Sciatic nerve (tissue), 2 donors: ENCODE data around the gene RIPOR3. TPM values are rescaled to one million over a fixed set of nuclear protein-coding genes. Genes with fewer than 3 reads are reported as not detected.
A peak's percentile ranks its signal among the peaks of the same experiment; 100 is the strongest.
"Not testable (repeated sequence)": the region's sequence is repeated elsewhere in the genome, so short reads cannot be mapped to it uniquely, and the experiment has no call there.

Experiments
- ATAC-seq: fragments of 200-7000 bp; cut with Tn5 transposase; one replicate; pipeline ENCODE4 v1.9.1; 2020; ENCODE audit warnings: mild to moderate bottlenecking, moderate library complexity
- DNase-seq: peaks from one replicate; pipeline ENCODE4 v3.0.0-alpha.2; 2020; ENCODE audit warnings: low spot score
- intact Hi-C: fragments of 100-400 bp; cut with DNase I; formaldehyde crosslinking; loops from one replicate; pipeline ENCODE4 v1.14.2; 2022
- total RNA-seq: library from RNA; stranded (reverse); fragmentation: NEBNext Ultra II Directional; extraction: Animal tissue kit (Norgen Biotek cat#: 25700); gene quantifications from one replicate; pipeline ENCODE4 v1.2.1, GENCODE V29; 2021
- donor health status: DM: no; HTN: no; CAD: no.
- donor health status: DM: no; HTN: no; CAD: no.

Gene RIPOR3
- total RNA-seq, 1 donor from 2014 or later = 26.3 TPM

DNA sequence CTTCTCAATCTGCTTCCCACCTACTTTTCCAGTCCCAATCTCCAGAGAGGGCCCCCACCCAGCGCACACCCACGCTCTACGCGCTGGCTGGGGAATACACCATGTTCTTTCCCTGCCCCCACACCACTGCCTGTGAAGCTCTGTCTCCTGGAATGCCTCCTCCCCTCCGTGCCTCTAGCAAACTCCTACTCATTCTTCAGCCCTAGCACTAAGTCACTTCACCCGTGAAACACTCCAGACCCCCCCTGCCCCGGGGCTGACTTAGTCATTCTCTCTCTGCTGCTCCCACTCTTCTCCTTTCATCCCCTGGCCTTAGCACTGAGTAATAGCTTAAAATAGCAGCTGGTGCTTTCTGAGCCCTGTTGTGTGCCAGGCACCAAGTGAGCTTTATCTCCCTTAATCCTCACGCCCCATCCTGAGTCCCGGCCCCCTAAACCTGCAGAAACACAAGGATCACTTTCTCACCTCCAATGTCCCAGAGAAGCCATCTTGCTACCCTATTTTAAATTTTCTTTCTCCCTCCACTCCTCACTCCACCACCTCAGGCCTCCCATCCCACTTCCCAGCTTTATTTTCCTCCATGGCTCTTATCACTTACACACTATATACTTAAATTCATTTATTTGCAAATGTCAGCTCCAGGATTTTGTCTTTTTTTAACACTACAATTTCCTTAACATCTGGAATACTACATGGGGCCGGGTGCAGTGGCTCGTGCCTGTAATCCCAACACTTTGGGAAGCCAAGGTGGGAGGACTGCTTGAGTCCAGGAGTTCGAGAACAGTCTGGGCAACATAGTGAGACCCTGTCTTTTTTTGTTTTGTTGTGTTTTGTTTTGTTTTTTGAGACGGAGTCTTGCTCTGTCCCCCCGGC is 33.7 kb upstream of the RIPOR3 start:
- ATAC-seq = peak; percentile 72
- intact Hi-C loops = no loop called here
- DNase-seq = peak; percentile 73

DNA sequence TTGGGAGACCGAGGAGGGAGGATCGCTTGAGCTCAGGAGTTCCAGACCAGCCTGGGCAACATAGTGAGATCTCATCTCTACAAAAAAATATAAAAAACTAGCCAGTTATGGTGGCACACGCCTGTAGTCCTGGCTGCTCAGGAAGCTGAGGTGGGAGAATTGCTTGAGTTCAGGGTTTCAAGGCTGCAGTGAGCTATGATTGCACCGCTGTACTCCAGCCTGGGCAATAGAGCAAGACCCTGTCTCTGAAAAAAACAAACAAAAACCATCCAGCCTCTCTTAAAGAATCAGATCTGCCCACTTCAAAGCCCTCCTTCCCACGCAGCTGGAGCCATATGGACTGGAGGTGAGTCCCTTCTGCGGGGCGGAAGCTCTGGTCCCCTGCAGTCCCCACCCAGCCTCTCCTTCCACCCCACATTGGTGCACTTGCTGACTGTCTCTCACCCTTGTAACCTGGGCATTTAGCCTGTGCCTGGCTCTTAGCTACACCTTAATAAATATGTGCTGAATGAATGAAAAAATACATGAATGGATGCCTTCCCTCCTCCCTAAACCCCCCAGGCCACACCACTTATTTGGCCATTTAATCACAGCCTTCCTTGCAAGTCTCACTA is 32.9 kb upstream of the RIPOR3 start:
- no peak for ATAC-seq
- peak; percentile 42 for DNase-seq
- intact Hi-C loops = no loop called here

DNA sequence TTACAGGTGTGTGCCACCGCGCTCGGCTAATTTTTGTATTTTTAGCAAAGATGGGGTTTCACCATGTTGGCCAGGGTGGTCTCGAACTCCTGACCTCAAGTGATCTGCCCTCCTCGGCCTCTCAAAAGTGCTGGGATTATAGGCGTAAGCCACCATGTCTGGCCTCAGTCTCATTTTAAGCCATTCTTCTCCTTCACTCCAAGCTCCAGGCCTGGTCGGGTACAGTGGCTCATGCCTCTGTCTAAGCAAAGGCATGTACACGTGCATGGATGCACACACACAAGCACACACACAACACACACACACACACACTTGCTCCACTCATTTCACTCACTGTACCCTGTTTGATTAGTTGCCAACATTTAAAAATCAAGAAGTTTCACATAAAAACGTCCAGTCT is 32.3 kb upstream of the RIPOR3 start:
- ATAC-seq = no peak
- intact Hi-C loops = no loop called here

DNA sequence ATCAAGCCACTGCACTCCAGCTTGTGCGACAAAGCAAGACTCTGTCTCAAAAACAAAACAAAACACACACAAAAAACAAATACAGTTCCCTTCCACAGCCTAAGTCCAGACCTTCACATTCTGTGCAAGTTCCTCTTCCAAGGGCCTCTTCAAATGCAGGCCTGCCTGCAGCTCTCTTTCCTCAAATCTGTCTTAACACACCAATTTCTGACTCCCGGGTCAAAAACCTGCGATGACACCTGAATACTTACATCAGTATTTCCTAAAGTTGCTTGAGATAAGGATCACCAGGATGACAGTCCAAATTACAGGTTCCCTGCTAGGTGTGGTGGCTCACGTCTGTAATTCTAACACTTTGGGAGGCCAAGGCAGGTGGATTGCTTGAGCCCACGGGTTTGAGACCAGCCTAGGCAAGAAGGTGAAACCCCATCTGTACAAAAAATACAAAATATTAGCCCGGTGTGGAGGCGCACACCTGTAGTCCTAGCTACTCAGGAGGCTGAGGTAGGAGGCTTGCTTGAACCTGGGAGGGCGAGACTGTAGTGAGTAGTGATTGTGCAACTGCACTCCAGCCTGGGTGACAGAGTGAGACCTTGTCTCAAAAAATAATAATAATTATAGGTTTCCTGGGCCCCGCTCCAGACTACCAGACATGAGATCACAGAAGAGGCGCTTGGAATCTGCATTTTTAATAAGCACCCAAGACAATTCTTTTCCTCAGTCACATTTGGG is 31.2 kb upstream of the RIPOR3 start:
- peak; percentile 26 for DNase-seq
- intact Hi-C loops = no loop called here
- no peak for ATAC-seq

More for the DNA sequence above, 32.3 kb upstream of the RIPOR3 start:
- peak; percentile 12 for DNase-seq

DNA sequence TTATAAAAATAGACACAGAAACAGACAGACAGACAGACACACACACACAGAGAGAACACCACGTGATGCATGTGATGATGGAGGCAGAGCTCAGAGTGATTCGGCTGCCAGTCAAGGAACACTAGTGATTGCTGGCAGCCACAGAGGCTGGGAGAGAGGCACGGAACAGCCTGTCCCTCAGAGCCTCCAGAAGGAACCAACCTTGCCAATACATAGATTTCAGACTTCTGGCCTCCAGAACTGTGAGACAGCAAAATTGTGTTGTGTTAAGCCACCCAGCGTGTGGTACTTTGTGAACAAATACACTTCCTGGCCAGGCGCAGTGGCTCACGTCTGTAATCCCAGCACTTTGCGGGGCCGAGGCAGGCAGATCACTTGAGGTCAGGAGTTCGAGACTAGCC is 30.5 kb upstream of the RIPOR3 start:
- peak; percentile 52 for DNase-seq
- peak; percentile 81 for ATAC-seq
- intact Hi-C loops = no loop called here

DNA sequence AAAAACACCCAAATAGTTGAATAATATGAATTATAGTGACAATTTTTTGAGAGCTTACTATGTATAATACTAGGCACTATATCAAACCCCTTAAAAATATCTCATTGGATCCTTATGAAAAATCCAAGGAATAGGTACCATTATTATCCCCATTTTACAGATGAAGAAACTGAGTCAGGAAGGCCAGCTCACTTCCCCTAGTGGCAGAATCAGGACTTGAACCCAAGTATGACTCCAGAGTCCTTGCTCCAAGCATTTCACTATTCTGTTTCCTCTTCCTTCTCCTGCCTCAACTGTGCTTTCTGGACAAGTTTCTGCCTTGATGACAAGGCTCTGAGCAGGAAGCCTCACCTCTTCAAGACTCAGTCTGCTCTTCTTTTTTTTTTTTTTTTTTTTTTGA is 29.2 kb upstream of the RIPOR3 start:
- DNase-seq (no peak), ATAC-seq (no peak)
- intact Hi-C loops = no loop called here

DNA sequence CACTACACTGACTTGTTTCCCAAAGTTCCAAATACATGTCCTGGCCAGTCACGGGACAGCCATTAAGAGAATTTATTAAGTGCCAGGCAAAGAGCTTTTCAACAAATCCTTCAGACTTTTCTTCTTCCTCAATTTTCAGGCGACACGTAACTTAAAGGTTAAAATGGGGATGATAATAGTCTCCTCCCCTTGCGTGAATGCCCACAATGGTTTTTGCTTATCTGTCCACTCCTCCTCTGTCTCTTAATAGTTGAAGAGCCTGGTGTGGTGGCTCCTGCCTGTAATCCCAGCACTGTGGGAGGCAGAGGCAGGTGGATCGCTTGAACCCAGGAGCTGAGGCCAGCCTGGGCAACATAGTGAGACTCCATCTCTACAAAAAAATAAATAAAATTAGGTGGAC is 28.7 kb upstream of the RIPOR3 start:
- DNase-seq (no peak), ATAC-seq (no peak)
- intact Hi-C loops = no loop called here

DNA sequence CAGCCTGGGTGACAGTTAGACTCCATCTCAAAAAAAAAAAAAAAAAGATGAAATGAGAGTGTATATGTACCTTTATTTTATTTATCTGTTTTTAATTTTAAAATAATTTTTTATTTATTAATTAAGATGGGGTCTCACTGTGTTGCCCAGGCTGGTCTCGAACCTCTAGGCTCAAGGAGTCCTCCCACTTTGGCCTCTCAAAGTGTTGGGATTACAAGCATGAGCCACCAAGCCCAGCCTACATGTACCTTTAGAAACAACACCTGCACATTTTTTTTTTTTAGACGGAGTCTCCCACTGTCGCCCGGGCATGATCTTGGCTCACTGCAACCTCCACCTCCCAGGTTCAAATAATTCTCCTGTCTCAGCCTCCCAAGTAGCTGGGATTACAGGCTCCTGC is 28.0 kb upstream of the RIPOR3 start:
- ATAC-seq (no peak), DNase-seq (peak; percentile 8)
- intact Hi-C loops = no loop called here

DNA sequence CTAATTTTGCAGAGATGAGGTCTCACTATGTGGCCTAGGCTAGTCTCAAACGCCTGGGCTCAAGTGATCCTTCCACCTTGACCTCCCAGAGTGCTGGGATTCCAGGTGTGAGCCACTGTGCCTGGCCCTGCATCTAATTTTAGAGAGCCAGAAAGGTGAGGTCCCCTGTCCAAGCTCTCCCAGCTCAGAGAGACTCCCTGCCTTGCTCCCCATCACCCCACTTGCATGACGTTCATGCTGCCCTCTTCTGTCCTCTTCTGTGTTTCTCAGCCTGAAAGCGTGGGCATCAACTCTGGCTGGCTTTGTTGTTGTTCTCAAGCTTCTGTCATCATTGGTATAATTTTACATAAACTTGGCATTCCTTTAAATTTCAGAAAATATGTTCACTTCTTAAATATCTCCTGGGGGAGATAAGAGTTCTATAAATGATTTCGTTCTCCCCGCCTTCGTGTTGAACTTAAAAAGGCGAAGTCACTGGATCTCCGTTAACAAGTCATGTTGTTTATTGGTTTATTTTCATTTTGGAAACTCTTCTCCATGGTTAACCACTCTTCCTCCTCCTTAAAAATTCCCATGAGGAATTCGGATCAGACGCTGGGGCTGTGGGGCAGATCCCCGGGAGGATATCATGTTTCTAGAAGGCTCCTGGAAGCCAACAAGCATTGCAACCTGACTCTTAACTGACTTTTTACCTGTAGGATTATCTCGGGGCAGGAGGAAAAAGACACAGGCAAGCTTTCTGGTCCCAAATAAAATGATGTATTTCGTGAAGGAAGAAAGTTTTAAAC is 26.8 kb upstream of the RIPOR3 start:
- intact Hi-C loops = no loop called here
- ATAC-seq (no peak), DNase-seq (peak; percentile 53)

DNA sequence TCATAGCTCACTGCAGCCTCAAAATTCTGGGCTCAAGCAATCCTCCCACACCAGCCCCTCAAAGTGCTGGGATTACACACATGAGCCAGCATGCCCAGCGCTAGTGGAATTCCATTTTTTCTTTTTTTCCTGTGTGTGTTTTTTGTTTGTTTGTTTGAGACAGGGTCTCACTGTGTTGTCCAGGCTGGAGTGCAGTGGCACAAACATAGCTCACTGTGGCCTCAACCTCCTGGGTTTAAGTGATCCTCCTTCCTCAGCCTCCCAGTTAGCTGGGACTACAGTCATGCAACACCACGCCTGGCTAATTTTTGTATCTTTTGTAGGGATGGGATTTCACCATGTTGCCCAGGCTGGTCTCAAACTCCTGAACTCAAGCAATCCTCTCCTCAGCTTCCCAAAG is 26.0 kb upstream of the RIPOR3 start:
- ATAC-seq = no peak

DNA sequence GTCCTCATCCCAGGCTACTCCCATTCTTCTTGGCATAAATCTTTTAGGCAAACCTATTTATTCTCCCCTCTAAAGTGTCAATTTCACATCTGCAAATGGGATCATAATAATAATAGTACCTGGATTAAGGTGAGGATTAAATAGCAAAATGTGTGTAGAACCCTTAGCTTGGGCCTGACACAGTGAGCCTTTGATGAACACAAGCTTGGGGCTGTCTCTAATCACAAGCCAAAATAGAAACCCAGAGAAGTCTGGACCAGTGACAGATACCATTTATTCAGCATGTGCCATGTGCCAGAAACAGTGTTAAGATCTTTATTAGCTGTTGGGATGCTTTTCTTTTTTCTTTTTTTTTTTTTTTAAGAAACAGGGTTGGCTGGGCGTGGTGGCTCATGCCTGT is 25.2 kb upstream of the RIPOR3 start:
- ATAC-seq (no peak), DNase-seq (no peak)
- intact Hi-C loops = no loop called here

More for the DNA sequence above, 26.0 kb upstream of the RIPOR3 start:
- no peak for DNase-seq
- intact Hi-C loops = no loop called here

DNA sequence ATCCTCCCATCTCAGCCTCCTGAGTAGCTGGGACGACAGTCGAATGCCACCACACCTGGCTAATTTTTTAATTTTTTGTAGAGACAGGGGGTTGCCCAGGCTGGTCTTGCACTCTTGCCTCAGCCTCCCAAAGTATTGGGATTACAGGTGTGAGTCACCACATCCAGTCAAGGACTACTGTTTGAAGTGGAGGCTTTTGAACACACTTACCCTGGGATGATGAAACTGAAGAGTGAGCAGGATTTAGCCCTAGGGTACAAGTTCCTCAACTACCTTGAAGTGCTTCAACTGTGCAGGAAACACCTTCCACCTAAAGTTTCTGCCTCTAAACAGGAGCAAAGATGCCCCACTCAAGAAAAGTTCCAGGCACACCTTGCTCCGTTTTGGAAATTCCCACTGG is 24.4 kb upstream of the RIPOR3 start:
- intact Hi-C loops = no loop called here
- DNase-seq (peak; percentile 14), ATAC-seq (no peak)

DNA sequence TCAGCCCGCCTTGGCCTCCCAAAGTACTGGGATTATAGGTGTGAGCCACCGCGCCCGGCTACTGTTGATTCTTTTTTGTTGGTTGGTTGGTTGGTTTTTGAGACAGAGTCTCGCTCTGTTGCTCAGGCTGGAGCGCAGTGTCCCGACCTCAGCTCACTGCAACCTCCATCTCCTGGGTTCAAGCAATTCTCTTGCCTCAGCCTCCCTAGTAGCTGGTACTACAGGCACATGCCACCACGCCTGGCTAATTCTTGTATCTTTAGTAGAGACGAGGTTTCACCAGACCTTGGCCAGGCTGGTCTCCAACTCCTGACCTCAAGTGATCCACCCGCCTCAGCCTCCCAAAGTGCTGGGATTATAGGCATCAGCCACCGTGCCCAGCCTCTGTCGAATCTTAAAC is 23.1 kb upstream of the RIPOR3 start:
- intact Hi-C loops, ATAC-seq, DNase-seq: not testable (repeated sequence)

DNA sequence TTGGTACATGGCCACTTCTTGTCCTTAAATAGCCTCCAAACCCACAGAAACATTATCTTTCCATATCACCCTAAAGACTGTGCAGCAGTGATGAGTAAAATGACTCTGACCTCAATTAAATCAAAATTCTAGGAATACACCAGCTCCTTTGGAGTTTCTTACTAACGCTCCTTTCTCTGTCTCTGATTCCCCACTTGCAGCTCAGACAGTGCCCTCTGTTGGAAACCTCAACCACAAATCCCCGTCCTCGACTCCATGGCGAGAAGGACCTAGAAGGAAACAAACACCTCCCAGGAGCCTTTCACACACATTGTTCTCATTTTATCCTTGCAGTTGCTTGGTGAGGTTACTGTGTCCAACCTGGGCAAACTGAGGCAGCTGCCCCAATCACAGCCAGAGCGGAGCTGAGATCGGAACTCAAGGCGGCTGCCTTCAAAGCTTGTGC is 22.3 kb upstream of the RIPOR3 start:
- ATAC-seq (peak; percentile 65), DNase-seq (no peak)
- intact Hi-C loops = no loop called here

DNA sequence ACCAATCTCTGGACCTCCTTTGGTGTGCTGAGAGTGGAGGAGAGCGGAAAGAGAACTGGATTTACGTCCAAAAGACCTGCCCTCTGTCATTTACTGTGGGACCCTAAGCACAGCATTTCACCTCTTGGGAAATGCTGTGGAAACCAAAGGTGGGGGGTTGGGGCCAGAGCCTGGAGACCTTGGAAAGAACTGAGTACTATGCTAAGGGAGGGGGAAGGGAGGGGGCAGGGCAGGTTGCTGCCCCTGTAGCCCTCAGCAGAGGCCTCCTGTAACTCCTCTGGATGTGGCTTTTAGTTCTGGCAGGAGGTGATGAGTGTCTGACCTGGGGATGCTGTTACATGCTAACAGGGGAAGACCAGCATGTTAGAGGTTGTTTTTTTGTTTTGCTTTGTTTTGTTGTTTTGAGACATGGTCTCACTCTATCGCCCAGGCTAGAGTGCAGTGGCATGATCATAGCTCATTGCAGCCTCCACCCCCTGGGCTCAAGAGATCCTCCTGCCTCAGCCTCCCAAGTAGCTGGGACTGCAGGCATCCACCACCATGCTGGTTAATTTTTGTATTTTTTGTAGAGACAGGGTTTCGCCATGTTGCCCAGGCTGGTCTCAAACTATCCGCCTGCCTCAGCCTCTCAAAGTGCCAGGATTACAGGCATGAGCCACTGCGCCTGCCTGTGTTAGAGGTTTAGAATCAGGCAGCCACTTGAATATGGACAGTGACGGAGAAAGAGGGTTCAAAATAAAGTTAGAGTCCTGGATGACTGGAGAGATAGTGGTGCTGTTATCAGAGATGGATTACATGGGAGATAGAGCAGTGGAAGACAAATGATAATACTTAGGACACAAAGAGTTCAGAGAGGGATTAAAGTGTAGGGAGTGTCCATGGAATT is 21.7 kb upstream of the RIPOR3 start:
- ATAC-seq (no peak), DNase-seq (no peak)
- intact Hi-C loops = no loop called here

DNA sequence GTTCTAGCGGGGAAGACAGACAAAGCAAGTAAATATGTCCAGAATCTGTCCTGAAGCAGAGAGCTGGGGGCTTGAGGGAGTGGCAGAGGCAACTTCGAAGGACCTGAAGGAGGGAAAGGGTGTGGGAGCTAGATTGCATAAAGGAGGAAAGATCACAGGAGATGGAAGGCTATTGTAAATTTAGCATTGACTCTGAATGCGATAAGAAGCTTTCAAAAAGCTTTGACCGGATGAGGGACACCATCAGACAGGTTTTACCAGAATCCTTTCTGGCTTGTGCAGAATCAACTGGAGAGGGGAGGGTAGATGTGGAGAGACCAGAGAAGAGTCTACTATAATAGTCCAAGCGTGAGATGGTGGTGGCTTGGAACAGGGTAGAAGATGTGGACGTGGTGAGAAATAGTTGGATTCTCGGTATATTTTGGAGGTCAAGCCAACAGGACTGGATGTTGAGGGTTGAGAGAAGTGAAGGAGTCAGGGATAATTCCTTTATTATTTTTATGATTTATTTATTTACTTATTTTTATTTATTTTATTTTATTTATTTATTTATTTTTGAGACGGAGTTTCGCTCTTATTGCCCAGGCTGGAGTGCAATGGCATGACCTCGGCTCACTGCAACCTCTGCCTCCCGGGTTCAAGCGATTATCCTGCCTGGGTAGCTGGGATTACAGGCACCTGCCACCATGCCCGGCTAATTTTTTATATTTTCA is 19.9 kb upstream of the RIPOR3 start:
- intact Hi-C loops = no loop called here
- no peak for DNase-seq
- no peak for ATAC-seq

DNA sequence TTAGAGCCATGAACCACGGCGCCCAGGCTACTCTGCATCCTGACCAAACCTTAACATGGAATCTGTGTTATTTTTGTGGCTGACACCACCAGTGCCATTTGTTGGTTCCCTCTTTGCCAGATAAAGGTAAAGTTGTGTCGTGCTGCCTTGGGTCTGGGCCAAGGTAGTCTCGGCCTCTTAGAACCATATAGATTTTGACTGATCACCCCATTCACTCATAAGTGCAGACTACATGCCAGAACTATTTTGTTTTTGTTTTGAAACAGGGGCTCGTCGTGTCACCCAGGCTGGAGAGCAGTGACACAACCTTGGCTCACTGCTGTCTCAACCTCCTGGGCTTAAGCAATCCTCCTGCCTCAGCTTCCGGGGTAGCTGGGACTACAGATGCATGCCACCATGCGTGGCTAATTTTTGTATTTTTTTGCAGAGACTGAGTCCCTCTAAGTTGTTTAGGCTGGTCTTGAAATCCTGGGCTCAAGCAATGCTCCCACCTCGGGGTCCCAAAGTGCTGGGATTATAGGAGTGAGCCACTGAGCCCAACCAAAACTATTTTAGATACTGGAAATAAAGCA is 19.2 kb upstream of the RIPOR3 start:
- ATAC-seq = no peak
- intact Hi-C loops = no loop called here
- DNase-seq = no peak
